Fibroblast of gingiva (primary cell): Measurements from ENCODE around the gene KLF13.

Experiments
- DNase-seq: peaks from one replicate; pipeline ENCODE4 v3.0.0-alpha.2; 2011; ENCODE audit warnings: low read depth

The KLF13 gene

GRCh38 chr15:31402511-31403056 lies 75.9 kb downstream of the KLF13 start:
- peak; percentile 94 for DNase-seq

- DNase-seq = no peak
Observed at GRCh38 chr15:31403096-31403495, 76.5 kb downstream of the KLF13 start.

- DNase-seq = peak; percentile 58
Observed at GRCh38 chr15:31403606-31404005, 77.0 kb downstream of the KLF13 start.

GRCh38 chr15:31404345-31404744 lies 77.7 kb downstream of the KLF13 start:
- DNase-seq = no peak

- no peak for DNase-seq
Observed at GRCh38 chr15:31405200-31405920, 78.7 kb downstream of the KLF13 start.

GRCh38 chr15:31407376-31407775 lies 80.7 kb downstream of the KLF13 start:
- DNase-seq = no peak

- no peak for DNase-seq
Observed at GRCh38 chr15:31407851-31408250, 81.2 kb downstream of the KLF13 start.

GRCh38 chr15:31408724-31409123 lies 82.1 kb downstream of the KLF13 start:
- DNase-seq = no peak

- no peak for DNase-seq
Observed at GRCh38 chr15:31409171-31409570, 82.5 kb downstream of the KLF13 start.

GRCh38 chr15:31412824-31413223 lies 86.2 kb downstream of the KLF13 start:
- no peak for DNase-seq

GRCh38 chr15:31415201-31415600 lies 88.6 kb downstream of the KLF13 start:
- no peak for DNase-seq

- no peak for DNase-seq
Observed at GRCh38 chr15:31419820-31420219, 93.2 kb downstream of the KLF13 start.

- DNase-seq = peak; percentile 67
Observed at GRCh38 chr15:31427411-31427810, 100.8 kb downstream of the KLF13 start.
